Activated CD8-positive, alpha-beta T cell treated with anti-CD3 and anti-CD28 coated beads for 36 hours (primary cell): ENCODE results near the gene ACTR6. TPM values are rescaled to one million over a fixed set of nuclear protein-coding genes. Genes with fewer than 3 reads are reported as not detected.
"Not testable (repeated sequence)": the region's sequence is repeated elsewhere in the genome, so short reads cannot be mapped to it uniquely, and the experiment has no call there.

Experiments
- ATAC-seq: fragments of 200-7000 bp; cut with Tn5 transposase; one replicate; pipeline ENCODE4 v1.10.0; 2021; ENCODE audit warnings: mild to moderate bottlenecking, moderate library complexity
- CTCF ChIA-PET: fragments of 350-600 bp; sonication (Branson Sonifier 250); formaldehyde crosslinking; loops from one replicate; lab custom pipeline; 2021; ENCODE audit warnings: antibody characterized with exemption; lab: Charles Lee
- POLR2A ChIA-PET: fragments of 350-600 bp; sonication (Branson Sonifier 250); formaldehyde crosslinking; loops from one replicate; lab custom pipeline; 2021; ENCODE audit warnings: antibody characterized with exemption; lab: Charles Lee
- DNase-seq: peaks from one replicate; pipeline ENCODE4 v3.0.0-alpha.2; 2020
- H3K27ac Mint-ChIP-seq: one replicate; pipeline ENCODE4 v1.8.0; 2021; ENCODE audit warnings: mild to moderate bottlenecking, mixed read lengths
- H3K27me3 Mint-ChIP-seq: one replicate; pipeline ENCODE4 v1.8.0; 2021; ENCODE audit warnings: mixed read lengths
- H3K36me3 Mint-ChIP-seq: one replicate; pipeline ENCODE4 v1.8.0; 2021; ENCODE audit warnings: low read depth, mixed read lengths
- H3K4me1 Mint-ChIP-seq: one replicate; pipeline ENCODE4 v1.8.0; 2021; ENCODE audit warnings: low read depth, mixed read lengths
- H3K4me3 Mint-ChIP-seq: one replicate; pipeline ENCODE4 v1.8.0; 2021; ENCODE audit warnings: mild to moderate bottlenecking, moderate library complexity, mixed read lengths
- H3K9me3 Mint-ChIP-seq: one replicate; pipeline ENCODE4 v1.8.0; 2021; ENCODE audit warnings: mixed read lengths
- intact Hi-C: fragments of 100-400 bp; cut with micrococcal nuclease; formaldehyde crosslinking; loops from one replicate; pipeline ENCODE4 v1.10.0; 2022
- total RNA-seq, 2 experiments: library from RNA; stranded (reverse); gene quantifications; one replicate each; pipeline ENCODE4 v1.2.3, GENCODE V29; 2021
- TF ChIP-seq, protein P1 (sequence below): fragments of 200-600 bp; IDR thresholded peaks from one replicate; pipeline ENCODE4 v1.8.0; 2022; ENCODE audit warnings: antibody characterized with exemption, mild to moderate bottlenecking

The ACTR6 gene
- total RNA-seq, 2 experiments from 2014 or later = 26.3 to 30.9 TPM

DNA sequence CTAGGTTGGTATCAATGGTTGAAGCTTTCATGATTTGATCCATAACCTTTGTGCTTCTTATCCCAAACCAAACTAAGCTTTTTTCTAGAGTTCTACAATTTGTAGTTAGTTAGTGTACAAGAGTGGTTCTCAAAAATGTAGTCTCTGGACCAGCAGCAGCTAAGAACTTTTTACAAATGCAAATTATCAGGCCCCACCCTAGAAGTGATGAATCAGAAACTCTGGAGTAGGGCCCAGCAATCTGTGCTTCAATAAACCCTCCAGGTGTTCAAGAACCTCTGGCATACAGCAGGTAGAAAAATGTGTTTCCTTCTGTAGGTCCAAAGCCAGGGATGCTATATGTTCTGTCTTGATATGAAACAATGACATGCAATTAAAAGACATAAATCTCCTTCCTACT is 26.1 kb upstream of the ACTR6 start:
- no peak overlapping the region for H3K27ac Mint-ChIP-seq
- peaks cover 14% of the 10 kb centered on the region for H3K36me3 Mint-ChIP-seq
- no peaks in the 10 kb centered on the region for H3K9me3 Mint-ChIP-seq
- intact Hi-C loops = no loop called here
- no peak overlapping the region for H3K4me3 Mint-ChIP-seq
- DNase-seq = no peak
- no peaks in the 10 kb centered on the region for H3K27me3 Mint-ChIP-seq
- no peak for ATAC-seq
- ChIA-PET CTCF (no interaction called here), POLR2A (no interaction called here)
- TF ChIP-seq, protein P1, sequence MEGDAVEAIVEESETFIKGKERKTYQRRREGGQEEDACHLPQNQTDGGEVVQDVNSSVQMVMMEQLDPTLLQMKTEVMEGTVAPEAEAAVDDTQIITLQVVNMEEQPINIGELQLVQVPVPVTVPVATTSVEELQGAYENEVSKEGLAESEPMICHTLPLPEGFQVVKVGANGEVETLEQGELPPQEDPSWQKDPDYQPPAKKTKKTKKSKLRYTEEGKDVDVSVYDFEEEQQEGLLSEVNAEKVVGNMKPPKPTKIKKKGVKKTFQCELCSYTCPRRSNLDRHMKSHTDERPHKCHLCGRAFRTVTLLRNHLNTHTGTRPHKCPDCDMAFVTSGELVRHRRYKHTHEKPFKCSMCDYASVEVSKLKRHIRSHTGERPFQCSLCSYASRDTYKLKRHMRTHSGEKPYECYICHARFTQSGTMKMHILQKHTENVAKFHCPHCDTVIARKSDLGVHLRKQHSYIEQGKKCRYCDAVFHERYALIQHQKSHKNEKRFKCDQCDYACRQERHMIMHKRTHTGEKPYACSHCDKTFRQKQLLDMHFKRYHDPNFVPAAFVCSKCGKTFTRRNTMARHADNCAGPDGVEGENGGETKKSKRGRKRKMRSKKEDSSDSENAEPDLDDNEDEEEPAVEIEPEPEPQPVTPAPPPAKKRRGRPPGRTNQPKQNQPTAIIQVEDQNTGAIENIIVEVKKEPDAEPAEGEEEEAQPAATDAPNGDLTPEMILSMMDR = no peak
- H3K4me1 Mint-ChIP-seq = no peaks in the 10 kb centered on the region

DNA sequence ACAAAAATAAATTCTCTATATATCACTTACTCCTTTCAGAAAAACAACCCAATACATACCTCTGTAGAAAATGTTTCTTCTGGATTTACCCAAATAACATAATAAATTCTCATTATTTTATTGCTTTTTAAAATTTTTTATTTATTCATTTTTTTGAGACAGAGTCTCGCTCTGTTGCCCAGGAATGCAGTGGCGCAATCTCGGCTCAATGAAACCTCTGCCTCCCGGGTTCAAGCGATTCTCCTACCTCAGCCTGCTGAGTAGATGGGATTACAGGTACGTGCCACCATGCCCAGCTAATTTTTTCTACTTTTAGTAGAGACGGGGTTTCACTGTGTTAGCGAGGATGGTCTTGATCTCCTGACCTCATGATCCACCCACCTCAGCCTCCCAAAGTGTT is 24.1 kb upstream of the ACTR6 start:
- H3K9me3 Mint-ChIP-seq = not testable (repeated sequence)

DNA sequence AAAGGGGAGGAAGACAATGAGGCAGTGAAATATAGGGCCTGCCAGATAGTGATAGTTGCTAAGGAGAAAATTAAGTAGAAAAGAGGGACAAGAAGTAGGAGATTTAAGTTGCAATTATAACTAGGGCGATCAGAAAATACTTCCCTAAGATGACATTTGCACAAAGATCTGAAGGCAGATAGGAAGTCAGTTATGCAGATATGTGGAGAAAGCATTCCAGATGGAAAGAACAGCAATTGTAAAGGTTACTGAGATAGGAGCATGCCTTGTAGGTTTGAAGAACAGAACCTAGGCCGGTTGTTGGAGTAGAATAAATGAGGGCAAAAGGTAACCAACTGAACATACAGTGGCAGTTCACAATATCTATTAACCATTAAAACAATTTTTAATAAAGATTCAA is 21.4 kb upstream of the ACTR6 start:
- H3K4me3 Mint-ChIP-seq = no peak overlapping the region
- no peak overlapping the region for H3K27ac Mint-ChIP-seq
- no peaks in the 10 kb centered on the region for H3K4me1 Mint-ChIP-seq
- H3K9me3 Mint-ChIP-seq = no peaks in the 10 kb centered on the region
- CTCF ChIA-PET = interaction anchor here (1.4 kb wide), 1 partner anchor 14 kb away, joined by 3 read pairs; no protein-coding TSS in a partner anchor
- ATAC-seq (no peak), DNase-seq (no peak)
- H3K27me3 Mint-ChIP-seq = no peaks in the 10 kb centered on the region
- intact Hi-C loops = no loop called here
- TF ChIP-seq, protein P1 = no peak
- POLR2A ChIA-PET = interaction anchor here (1.0 kb wide), 1 partner anchor 28 kb away, joined by 3 read pairs; no protein-coding TSS in a partner anchor
- H3K36me3 Mint-ChIP-seq = peaks cover 14% of the 10 kb centered on the region

More for the DNA sequence above, 24.1 kb upstream of the ACTR6 start:
- H3K4me3 Mint-ChIP-seq, intact Hi-C loops, H3K4me1 Mint-ChIP-seq, POLR2A ChIA-PET, ATAC-seq, DNase-seq, CTCF ChIA-PET, H3K27me3 Mint-ChIP-seq, H3K27ac Mint-ChIP-seq: not testable (repeated sequence)
- H3K36me3 Mint-ChIP-seq = peaks cover 14% of the 10 kb centered on the region

DNA sequence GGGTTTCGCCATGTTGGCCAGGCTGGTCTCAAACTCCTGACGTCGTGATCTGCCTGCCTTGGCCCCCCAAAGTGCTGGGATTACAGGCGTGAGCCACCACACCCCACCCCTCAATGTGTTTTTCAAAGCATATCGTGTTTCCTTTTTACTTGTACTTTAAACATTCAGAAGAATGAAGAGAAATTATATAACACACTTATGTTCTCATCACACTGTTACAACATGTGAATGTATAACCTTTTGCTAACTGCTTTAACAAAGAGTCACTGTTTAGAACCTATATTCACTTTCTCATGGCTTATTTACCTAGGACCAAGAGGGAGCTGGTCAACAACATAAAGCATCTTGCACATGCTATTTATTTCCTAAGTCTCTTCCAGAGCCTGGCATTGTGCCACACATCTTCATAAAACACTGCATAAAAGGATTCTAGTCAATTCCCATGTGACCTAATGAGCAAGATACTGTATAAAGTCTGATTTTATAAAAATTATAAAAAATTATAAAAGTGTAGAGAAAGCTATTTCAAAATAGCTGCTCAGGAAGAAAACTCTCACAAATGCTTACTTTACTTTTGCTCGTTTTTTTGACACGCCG is 16.0 kb upstream of the ACTR6 start:
- H3K36me3 Mint-ChIP-seq = peaks cover 5% of the 10 kb centered on the region
- no peaks in the 10 kb centered on the region for H3K27me3 Mint-ChIP-seq
- ChIA-PET CTCF (no interaction called here), POLR2A (interaction anchor here (0.6 kb wide), 1 partner anchor 1343 kb away, joined by 4 read pairs; no protein-coding TSS in a partner anchor)
- H3K4me3 Mint-ChIP-seq = no peak overlapping the region
- intact Hi-C loops = no loop called here
- peaks cover 1% of the 10 kb centered on the region for H3K4me1 Mint-ChIP-seq
- no peaks in the 10 kb centered on the region for H3K9me3 Mint-ChIP-seq
- ATAC-seq (no peak), DNase-seq (no peak)
- H3K27ac Mint-ChIP-seq = no peak overlapping the region
- TF ChIP-seq, protein P1 = no peak

DNA sequence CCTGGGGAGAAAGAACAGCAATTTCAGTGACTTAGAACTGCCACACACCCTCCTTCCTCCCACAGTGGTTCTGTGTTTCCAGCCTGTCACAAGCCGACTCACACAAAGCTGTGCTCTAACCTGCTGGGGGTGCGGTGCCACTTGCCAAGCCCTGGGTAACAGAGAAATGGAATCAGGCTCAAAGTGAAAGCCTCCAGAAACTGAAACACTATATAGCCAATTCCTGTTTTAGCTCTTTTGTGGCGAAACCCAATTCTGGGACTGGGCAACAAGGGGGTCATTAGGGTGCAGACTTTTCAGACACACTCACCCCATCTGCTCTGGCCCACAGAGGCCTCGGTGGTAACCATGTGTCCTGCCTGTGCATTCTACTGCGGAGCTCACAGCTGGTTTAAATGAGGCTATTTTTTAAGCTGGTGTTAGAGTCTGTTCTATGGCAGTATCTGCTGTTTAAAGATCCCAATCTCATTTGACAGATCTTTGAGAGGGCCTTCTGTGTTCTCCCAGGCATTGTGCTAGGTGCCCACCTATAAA is 15.2 kb upstream of the ACTR6 start:
- POLR2A ChIA-PET = interaction anchor here (0.5 to 0.6 kb wide), 2 partner anchors 33 to 1342 kb away, joined by 3 to 4 read pairs; no protein-coding TSS in a partner anchor
- DNase-seq = peak; percentile 10
- no peak overlapping the region for H3K4me3 Mint-ChIP-seq
- H3K36me3 Mint-ChIP-seq = peaks cover 5% of the 10 kb centered on the region
- TF ChIP-seq, protein P1 = no peak
- no peaks in the 10 kb centered on the region for H3K27me3 Mint-ChIP-seq
- ATAC-seq = no peak
- peaks cover 1% of the 10 kb centered on the region for H3K4me1 Mint-ChIP-seq
- intact Hi-C loops = no loop called here
- CTCF ChIA-PET = interaction anchor here (1.0 kb wide), 1 partner anchor 15 kb away, joined by 3 read pairs; the partner anchor contains the start of gene ACTR6
- no peaks in the 10 kb centered on the region for H3K9me3 Mint-ChIP-seq
- no peak overlapping the region for H3K27ac Mint-ChIP-seq
